ENCODE results near the gene RAPH1.

- TF ChIP-seq CTCF (IDR thresholded peaks at IDR 0.05; ENCODE audit: low read depth, low read length) (no peak), EZH2phosphoT487 (IDR thresholded peaks at IDR 0.05; ENCODE audit: low read depth) (no peak)
Observed at GRCh38 chr2:203535784-203536585, 884 bp upstream of the RAPH1 start.
